ENCODE measurements around the gene PLEKHH1.

DNA sequence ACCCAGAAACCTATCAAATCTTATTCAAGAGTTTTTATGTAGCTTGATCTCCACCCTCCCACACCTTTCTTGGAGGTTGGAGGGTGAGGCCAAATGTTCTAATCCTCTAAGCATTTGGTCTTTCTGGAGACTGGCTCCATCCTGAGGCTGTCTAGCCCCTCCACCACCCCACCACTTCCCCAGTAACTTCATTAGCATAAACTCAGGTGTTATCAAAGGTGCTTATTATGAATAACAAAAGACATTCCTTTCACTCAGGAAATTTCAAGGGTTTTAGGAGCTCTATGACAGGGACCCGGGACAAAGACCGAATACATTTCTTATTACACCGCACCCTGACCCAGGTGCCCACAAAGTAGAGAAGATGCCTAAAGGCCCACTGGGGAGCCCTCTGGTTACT is 41.8 kb upstream of the PLEKHH1 start:
- TF ChIP-seq, protein P1, sequence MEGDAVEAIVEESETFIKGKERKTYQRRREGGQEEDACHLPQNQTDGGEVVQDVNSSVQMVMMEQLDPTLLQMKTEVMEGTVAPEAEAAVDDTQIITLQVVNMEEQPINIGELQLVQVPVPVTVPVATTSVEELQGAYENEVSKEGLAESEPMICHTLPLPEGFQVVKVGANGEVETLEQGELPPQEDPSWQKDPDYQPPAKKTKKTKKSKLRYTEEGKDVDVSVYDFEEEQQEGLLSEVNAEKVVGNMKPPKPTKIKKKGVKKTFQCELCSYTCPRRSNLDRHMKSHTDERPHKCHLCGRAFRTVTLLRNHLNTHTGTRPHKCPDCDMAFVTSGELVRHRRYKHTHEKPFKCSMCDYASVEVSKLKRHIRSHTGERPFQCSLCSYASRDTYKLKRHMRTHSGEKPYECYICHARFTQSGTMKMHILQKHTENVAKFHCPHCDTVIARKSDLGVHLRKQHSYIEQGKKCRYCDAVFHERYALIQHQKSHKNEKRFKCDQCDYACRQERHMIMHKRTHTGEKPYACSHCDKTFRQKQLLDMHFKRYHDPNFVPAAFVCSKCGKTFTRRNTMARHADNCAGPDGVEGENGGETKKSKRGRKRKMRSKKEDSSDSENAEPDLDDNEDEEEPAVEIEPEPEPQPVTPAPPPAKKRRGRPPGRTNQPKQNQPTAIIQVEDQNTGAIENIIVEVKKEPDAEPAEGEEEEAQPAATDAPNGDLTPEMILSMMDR (IDR thresholded peaks at IDR 0.05; ENCODE audit: low read depth, low read length, poor library complexity, severe bottlenecking): no peak
- TF ChIP-seq EZH2phosphoT487 (IDR thresholded peaks at IDR 0.05; ENCODE audit: borderline replicate concordance, low read length): no peak

Measured in DOHH2 (cell line).